ENCODE results near the gene GRID1.
A peak's percentile ranks its signal among the peaks of the same experiment; 100 is the strongest.

The GRID1 gene

GRCh38 chr10:86354761-86355540 lies 11.6 kb downstream of the GRID1 start:
- H3K27me3 ChIP-seq = no peaks in the 10 kb centered on the region
- H3K27ac ChIP-seq = peak overlapping the region; percentile 20
- H3K36me3 ChIP-seq = no peaks in the 10 kb centered on the region
- no peaks in the 10 kb centered on the region for H3K9me3 ChIP-seq
- no peak for TF ChIP-seq CTCF (IDR thresholded peaks at IDR 0.05)
- H3K4me1 ChIP-seq (ENCODE audit: control insufficient read depth in 1 of 2, insufficient read depth in 1 of 2, low read depth in 1 of 2, low read length in 1 of 2) = peaks cover 32 to 34% of the 10 kb centered on the region in 2 experiments
- no peak overlapping the region for H3K4me3 ChIP-seq (ENCODE audit: low read depth in 1 of 2, low read length in 1 of 2)

DNA sequence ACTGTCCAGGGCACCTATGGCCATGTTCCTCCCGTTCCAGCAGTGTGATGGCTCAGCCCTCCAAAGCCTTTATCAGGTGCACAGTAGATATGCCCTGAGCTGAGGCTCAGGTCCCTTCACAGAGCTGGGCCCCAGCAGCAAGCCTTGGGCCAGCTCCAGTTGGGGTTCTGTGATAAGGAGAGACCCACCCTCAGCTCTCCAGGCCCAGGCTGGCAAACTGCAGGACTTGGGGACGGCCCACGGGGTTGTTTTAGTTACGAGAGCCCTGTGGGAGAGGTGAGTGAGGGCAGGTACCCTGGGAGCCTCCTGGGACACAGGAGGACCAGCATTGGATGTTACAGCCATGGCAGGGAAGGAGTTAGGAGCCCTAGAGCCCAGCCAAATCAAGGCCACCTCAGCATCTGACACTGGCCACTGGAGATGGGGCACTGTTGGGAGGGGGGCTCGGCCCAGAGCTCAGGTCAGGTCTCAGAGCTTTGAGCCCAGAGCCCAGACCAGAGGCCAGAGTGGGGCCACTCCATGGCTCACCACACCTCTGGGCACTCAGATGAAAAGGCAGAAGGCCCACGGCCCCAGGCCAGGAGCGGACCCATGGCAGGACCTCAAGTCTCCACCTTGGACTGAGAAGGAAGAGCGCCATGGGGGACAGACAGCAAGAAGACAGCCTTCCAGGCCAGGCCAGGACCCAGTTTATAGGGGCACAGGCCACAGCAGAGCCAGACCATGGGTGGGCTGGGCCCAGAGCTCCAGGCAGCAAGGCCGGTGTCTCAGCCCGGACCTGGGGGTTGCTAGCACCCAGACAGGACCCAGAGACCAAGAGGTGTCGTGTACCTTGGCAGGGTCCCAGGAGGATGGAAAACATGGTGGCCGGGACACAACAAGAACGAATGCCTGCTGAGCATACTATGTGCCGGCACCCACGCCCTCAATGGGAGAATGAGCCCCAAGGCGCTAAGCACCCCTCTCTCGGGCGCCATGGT lies 12.8 kb downstream of the GRID1 start:
- no peak for TF ChIP-seq CTCF (IDR thresholded peaks at IDR 0.05)
- no peaks in the 10 kb centered on the region for H3K36me3 ChIP-seq
- peaks cover 32 to 34% of the 10 kb centered on the region in 2 experiments for H3K4me1 ChIP-seq (ENCODE audit: control insufficient read depth in 1 of 2, insufficient read depth in 1 of 2, low read depth in 1 of 2, low read length in 1 of 2)
- no peaks in the 10 kb centered on the region for H3K9me3 ChIP-seq
- H3K27me3 ChIP-seq = no peaks in the 10 kb centered on the region
- H3K27ac ChIP-seq = no peak overlapping the region
- no peak overlapping the region for H3K4me3 ChIP-seq (ENCODE audit: low read depth in 1 of 2, low read length in 1 of 2)

DNA sequence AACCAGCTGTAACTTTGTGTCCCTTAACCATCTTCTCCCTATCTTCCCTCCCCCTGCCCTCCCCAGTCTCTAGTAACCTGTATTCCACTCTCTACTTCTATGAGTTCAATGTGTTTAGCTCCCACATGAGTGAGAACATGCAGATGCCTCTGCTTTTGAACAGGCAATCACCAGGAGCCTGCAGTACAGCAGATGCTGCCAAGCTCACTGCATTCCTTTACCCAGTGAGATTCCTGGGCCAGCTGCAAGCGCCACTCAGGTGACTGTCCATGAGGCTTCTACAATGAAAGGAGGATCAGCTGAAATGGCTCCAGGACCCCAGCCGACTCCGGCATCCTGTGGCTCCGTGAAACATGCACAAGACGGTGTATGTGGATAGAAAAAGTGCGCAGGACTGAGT lies 15.7 kb downstream of the GRID1 start:
- no peak for TF ChIP-seq CTCF (IDR thresholded peaks at IDR 0.05)
- Histone ChIP-seq H3K36me3 (no peaks in the 10 kb centered on the region), H3K4me1 (ENCODE audit: control insufficient read depth in 1 of 2, insufficient read depth in 1 of 2, low read depth in 1 of 2, low read length in 1 of 2) (peaks cover 13 to 14% of the 10 kb centered on the region in 2 experiments), H3K27me3 (no peaks in the 10 kb centered on the region), H3K9me3 (no peaks in the 10 kb centered on the region), H3K4me3 (ENCODE audit: low read depth in 1 of 2, low read length in 1 of 2) (no peak overlapping the region), H3K27ac (no peak overlapping the region)

- H3K9me3 ChIP-seq = no peaks in the 10 kb centered on the region
- H3K27ac ChIP-seq = no peak overlapping the region
- H3K36me3 ChIP-seq = no peaks in the 10 kb centered on the region
- H3K4me3 ChIP-seq (ENCODE audit: low read depth in 1 of 2, low read length in 1 of 2) = no peak overlapping the region
- H3K4me1 ChIP-seq (ENCODE audit: control insufficient read depth in 1 of 2, insufficient read depth in 1 of 2, low read depth in 1 of 2, low read length in 1 of 2) = peaks cover 5 to 6% of the 10 kb centered on the region in 2 experiments
- no peak for TF ChIP-seq CTCF (IDR thresholded peaks at IDR 0.05)
- H3K27me3 ChIP-seq = no peaks in the 10 kb centered on the region
These were observed 16.5 kb downstream of the GRID1 start for GRCh38 chr10:86349940-86350630.

GRCh38 chr10:86349474-86349873 lies 17.1 kb downstream of the GRID1 start:
- no peak for TF ChIP-seq CTCF (IDR thresholded peaks at IDR 0.05)
- no peak overlapping the region for H3K4me3 ChIP-seq (ENCODE audit: low read depth in 1 of 2, low read length in 1 of 2)
- H3K4me1 ChIP-seq (ENCODE audit: control insufficient read depth in 1 of 2, insufficient read depth in 1 of 2, low read depth in 1 of 2, low read length in 1 of 2) = no peaks in the 10 kb centered on the region
- no peaks in the 10 kb centered on the region for H3K27me3 ChIP-seq
- H3K27ac ChIP-seq = no peak overlapping the region
- no peaks in the 10 kb centered on the region for H3K9me3 ChIP-seq
- H3K36me3 ChIP-seq = no peaks in the 10 kb centered on the region
